Measurements from ENCODE around the gene CAT. TPM values are rescaled to one million over a fixed set of nuclear protein-coding genes. Genes with fewer than 3 reads are reported as not detected.
A peak's percentile ranks its signal among the peaks of the same experiment; 100 is the strongest.

CAT gene
- total and polyA plus RNA-seq, 9 of the 15 experiments (the other 6 are each of a cell fraction or from before 2014, with no cell fraction given) = 86.7 to 183 (median 114) TPM

DNA sequence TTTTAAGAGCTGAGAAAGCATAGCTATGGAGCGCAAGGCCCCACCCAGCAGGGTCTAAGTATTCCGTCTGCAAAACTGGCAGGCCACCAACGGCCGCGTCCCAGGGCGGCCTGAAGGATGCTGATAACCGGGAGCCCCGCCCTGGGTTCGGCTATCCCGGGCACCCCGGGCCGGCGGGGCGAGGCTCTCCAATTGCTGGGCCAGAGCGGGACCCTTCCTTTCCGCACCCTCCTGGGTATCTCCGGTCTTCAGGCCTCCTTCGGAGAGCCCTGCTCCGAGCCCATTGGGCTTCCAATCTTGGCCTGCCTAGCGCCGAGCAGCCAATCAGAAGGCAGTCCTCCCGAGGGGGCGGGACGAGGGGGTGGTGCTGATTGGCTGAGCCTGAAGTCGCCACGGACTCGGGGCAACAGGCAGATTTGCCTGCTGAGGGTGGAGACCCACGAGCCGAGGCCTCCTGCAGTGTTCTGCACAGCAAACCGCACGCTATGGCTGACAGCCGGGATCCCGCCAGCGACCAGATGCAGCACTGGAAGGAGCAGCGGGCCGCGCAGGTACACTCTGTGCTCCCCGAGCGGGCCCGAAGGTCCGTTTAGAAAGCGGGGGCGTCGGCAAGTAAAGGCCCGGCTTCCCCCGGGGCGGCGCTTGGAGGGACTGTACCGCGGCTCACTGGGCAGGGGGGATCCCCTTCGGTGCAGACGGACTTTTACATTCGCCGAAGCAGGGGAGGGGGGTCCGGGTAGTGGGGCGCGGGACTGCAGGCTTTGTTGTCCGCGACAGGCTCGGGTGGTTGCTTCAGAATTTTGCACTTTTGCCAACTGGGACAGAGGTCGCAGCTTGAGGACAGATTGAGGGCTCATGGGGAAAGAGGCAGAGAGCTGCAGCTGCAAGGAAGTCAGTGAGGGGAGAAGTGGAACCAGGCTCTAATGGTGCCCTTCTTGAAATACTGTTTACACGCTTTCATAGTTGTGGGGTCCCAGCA lies at the start of gene CAT (continued):
- TF ChIP-seq NFYB (IDR thresholded peaks at IDR 0.05; ENCODE audit: extremely low read depth, insufficient read length) (peak; percentile 84), CREM (IDR thresholded peaks at IDR 0.05; ENCODE audit: low read depth) (no peak; the same call in 1 of the 2 replicates), MEIS2 (IDR thresholded peaks at IDR 0.05; ENCODE audit: partially characterized antibody) (peak; percentile 40), MIER1 (IDR thresholded peaks at IDR 0.05; ENCODE audit: low read depth) (no peak), YBX1 (IDR thresholded peaks at IDR 0.05) (no peak), MTA1 (IDR thresholded peaks at IDR 0.05; ENCODE audit: borderline replicate concordance) (no peak), NR1H2 (CRISPR knock-in tag; IDR thresholded peaks at IDR 0.05) (no peak), PHF20 (IDR thresholded peaks at IDR 0.05; ENCODE audit: partially characterized antibody) (no peak), EP400 (IDR thresholded peaks at IDR 0.05) (peak; percentile 73), KAT2B (IDR thresholded peaks at IDR 0.05; ENCODE audit: low read depth, low read length) (no peak), ETV6 (IDR thresholded peaks at IDR 0.05; ENCODE audit: borderline replicate concordance in 1 of 2, low read depth in 2 of 2, low read length in 1 of 2) (no peak), ETV6 (CRISPR knock-in tag; IDR thresholded peaks at IDR 0.05; ENCODE audit: borderline replicate concordance) (no peak), ZFP30 (CRISPR knock-in tag; IDR thresholded peaks at IDR 0.05; ENCODE audit: borderline replicate concordance) (no peak), CTBP1 (IDR thresholded peaks at IDR 0.05; ENCODE audit: borderline replicate concordance) (peak; percentile 98), ZNF76 (CRISPR knock-in tag; IDR thresholded peaks at IDR 0.05; ENCODE audit: borderline replicate concordance) (no peak)
- TF ChIP-seq, protein P1, sequence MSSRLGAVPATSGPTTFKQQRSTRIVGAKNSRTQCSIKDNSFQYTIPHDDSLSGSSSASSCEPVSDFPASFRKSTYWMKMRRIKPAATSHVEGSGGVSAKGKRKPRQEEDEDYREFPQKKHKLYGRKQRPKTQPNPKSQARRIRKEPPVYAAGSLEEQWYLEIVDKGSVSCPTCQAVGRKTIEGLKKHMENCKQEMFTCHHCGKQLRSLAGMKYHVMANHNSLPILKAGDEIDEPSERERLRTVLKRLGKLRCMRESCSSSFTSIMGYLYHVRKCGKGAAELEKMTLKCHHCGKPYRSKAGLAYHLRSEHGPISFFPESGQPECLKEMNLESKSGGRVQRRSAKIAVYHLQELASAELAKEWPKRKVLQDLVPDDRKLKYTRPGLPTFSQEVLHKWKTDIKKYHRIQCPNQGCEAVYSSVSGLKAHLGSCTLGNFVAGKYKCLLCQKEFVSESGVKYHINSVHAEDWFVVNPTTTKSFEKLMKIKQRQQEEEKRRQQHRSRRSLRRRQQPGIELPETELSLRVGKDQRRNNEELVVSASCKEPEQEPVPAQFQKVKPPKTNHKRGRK (tag; IDR thresholded peaks at IDR 0.05) = no peak
- TF ChIP-seq, protein P2, sequence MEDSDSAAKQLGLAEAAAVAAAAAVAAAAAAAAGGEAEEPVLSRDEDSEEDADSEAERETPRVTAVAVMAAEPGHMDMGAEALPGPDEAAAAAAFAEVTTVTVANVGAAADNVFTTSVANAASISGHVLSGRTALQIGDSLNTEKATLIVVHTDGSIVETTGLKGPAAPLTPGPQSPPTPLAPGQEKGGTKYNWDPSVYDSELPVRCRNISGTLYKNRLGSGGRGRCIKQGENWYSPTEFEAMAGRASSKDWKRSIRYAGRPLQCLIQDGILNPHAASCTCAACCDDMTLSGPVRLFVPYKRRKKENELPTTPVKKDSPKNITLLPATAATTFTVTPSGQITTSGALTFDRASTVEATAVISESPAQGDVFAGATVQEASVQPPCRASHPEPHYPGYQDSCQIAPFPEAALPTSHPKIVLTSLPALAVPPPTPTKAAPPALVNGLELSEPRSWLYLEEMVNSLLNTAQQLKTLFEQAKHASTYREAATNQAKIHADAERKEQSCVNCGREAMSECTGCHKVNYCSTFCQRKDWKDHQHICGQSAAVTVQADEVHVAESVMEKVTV (CRISPR knock-in tag; IDR thresholded peaks at IDR 0.05) = no peak
- TF ChIP-seq, protein P3, sequence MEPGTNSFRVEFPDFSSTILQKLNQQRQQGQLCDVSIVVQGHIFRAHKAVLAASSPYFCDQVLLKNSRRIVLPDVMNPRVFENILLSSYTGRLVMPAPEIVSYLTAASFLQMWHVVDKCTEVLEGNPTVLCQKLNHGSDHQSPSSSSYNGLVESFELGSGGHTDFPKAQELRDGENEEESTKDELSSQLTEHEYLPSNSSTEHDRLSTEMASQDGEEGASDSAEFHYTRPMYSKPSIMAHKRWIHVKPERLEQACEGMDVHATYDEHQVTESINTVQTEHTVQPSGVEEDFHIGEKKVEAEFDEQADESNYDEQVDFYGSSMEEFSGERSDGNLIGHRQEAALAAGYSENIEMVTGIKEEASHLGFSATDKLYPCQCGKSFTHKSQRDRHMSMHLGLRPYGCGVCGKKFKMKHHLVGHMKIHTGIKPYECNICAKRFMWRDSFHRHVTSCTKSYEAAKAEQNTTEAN (CRISPR knock-in tag; IDR thresholded peaks at IDR 0.05) = no peak
- TF ChIP-seq, protein P4, sequence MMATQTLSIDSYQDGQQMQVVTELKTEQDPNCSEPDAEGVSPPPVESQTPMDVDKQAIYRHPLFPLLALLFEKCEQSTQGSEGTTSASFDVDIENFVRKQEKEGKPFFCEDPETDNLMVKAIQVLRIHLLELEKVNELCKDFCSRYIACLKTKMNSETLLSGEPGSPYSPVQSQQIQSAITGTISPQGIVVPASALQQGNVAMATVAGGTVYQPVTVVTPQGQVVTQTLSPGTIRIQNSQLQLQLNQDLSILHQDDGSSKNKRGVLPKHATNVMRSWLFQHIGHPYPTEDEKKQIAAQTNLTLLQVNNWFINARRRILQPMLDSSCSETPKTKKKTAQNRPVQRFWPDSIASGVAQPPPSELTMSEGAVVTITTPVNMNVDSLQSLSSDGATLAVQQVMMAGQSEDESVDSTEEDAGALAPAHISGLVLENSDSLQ (IDR thresholded peaks at IDR 0.05) = peak; percentile 91
